B cell (primary cell): ENCODE measurements around the gene RBBP8NL. TPM values are rescaled to one million over a fixed set of nuclear protein-coding genes. Genes with fewer than 3 reads are reported as not detected.

Experiments
- ATAC-seq: fragments of 200-7000 bp; cut with Tn5 transposase; one replicate; pipeline ENCODE4 v1.10.0; 2021; ENCODE audit warnings: low read depth, mild to moderate bottlenecking, moderate number of reproducible peaks, moderate library complexity
- CTCF ChIA-PET: fragments of 350-600 bp; sonication (Branson Sonifier 250); formaldehyde crosslinking; loops from one replicate; lab custom pipeline; 2021; ENCODE audit warnings: antibody characterized with exemption, inconsistent platforms; lab: Charles Lee
- POLR2A ChIA-PET: fragments of 350-600 bp; sonication (Branson Sonifier 250); formaldehyde crosslinking; loops from one replicate; lab custom pipeline; 2021; ENCODE audit warnings: antibody characterized with exemption; lab: Charles Lee
- DNase-seq: peaks from one replicate; pipeline ENCODE4 v3.0.0; 2013
- H2AFZ ChIP-seq: 2 replicates; pipeline ENCODE4 v1.6.1; 2012; ENCODE audit warnings: mild to moderate bottlenecking, low read depth, low read length; ENCODE audit not compliant: insufficient read depth, poor library complexity, severe bottlenecking
- H3K27ac ChIP-seq, 2 donors: 1 replicate in 1 of 2; 2 replicates in 1 of 2; pipeline ENCODE4 v1.5.1; 2012 to 2013; ENCODE audit warnings: low read length in 2 of 2, mild to moderate bottlenecking in 2 of 2, moderate library complexity in 1 of 2
- H3K27me3 ChIP-seq, 4 experiments: fragments of 200-600 bp in 1 of 4; sonication (generic) in 1 of 4; replicated peaks in 1 of 4; 1 replicate in 2 of 4; 2 replicates in 2 of 4; pipeline versions ENCODE4 v1.6.1 to v1.7.0; 2013 to 2016; ENCODE audit warnings: low read length in 3 of 4, mild to moderate bottlenecking in 2 of 4, mixed read lengths in 1 of 4, moderate library complexity in 1 of 4; ENCODE audit not compliant: insufficient read depth in 4 of 4, control insufficient read depth in 3 of 4; ENCODE audit errors: control extremely low read depth in 1 of 4
- H3K36me3 ChIP-seq, 2 experiments: replicated peaks in 1 of 2; 1 replicate in 1 of 2; 2 replicates in 1 of 2; pipeline versions ENCODE4 v1.6.1 to v1.7.1; 2013; ENCODE audit warnings: low read length in 1 of 2; ENCODE audit not compliant: insufficient read depth in 2 of 2, control insufficient read depth in 1 of 2; ENCODE audit errors: control extremely low read depth in 1 of 2, extremely low read depth in 1 of 2
- H3K4me1 ChIP-seq, 2 donors: fragments of 200-600 bp in 1 of 2; sonication (generic) in 1 of 2; 1 replicate in 1 of 2; 2 replicates in 1 of 2; pipeline versions ENCODE4 v1.5.1 to v1.6.1; 2013 to 2017; ENCODE audit warnings: low read length in 2 of 2; ENCODE audit not compliant: control insufficient read depth in 2 of 2, insufficient read depth in 2 of 2
- H3K4me2 ChIP-seq: replicated peaks from 2 replicates; pipeline ENCODE3; 2012; ENCODE audit warnings: mild to moderate bottlenecking, low read depth, low read length; ENCODE audit not compliant: poor library complexity, severe bottlenecking
- H3K4me3 ChIP-seq, 5 experiments: fragments of 200-600 bp in 1 of 5; sonication (generic) in 1 of 5; 1 replicate in 3 of 5; 2 replicates in 2 of 5; pipeline versions ENCODE4 v1.5.1 to v1.7.0; 2011 to 2016; ENCODE audit warnings: low read length in 4 of 5, mild to moderate bottlenecking in 4 of 5, low read depth in 2 of 5, control low read depth in 1 of 5, moderate library complexity in 1 of 5; ENCODE audit not compliant: insufficient read depth in 1 of 5; ENCODE audit errors: control extremely low read depth in 1 of 5, extremely low read depth in 1 of 5
- H3K79me2 ChIP-seq: fragments of 200-600 bp; sonication (generic); one replicate; pipeline ENCODE4 v1.6.0; 2016; ENCODE audit warnings: low read length; ENCODE audit not compliant: control insufficient read depth, insufficient read depth
- H3K9ac ChIP-seq: fragments of 200-600 bp; sonication (generic); 2 replicates; pipeline ENCODE4 v1.6.1; 2017; ENCODE audit warnings: mild to moderate bottlenecking, low read length, moderate library complexity
- H3K9me3 ChIP-seq, 3 donors: one replicate each; pipeline versions ENCODE4 v1.6.1 to v1.7.1; 2013; ENCODE audit warnings: low read length in 2 of 3; ENCODE audit not compliant: control insufficient read depth in 2 of 3, insufficient read depth in 1 of 3; ENCODE audit errors: control extremely low read depth in 1 of 3
- H4K20me1 ChIP-seq: 2 replicates; pipeline ENCODE4 v1.6.0; 2012; ENCODE audit warnings: mild to moderate bottlenecking, low read length; ENCODE audit not compliant: insufficient read depth, control insufficient read depth, poor library complexity, severe bottlenecking
- H3K27ac Mint-ChIP-seq: one replicate; pipeline ENCODE4 v1.8.0; 2021; ENCODE audit warnings: mixed read lengths
- H3K27me3 Mint-ChIP-seq: one replicate; pipeline ENCODE4 v1.8.0; 2021; ENCODE audit warnings: mixed read lengths
- H3K4me1 Mint-ChIP-seq: one replicate; pipeline ENCODE4 v1.8.0; 2021; ENCODE audit warnings: mixed read lengths
- H3K4me3 Mint-ChIP-seq: one replicate; pipeline ENCODE4 v1.8.0; 2021; ENCODE audit warnings: mixed read lengths
- H3K9me3 Mint-ChIP-seq: one replicate; pipeline ENCODE4 v1.8.0; 2022; ENCODE audit warnings: mixed read lengths; ENCODE audit not compliant: insufficient read depth
- EZH2 ChIP-seq: IDR thresholded peaks from 2 replicates; pipeline ENCODE4 v1.6.1; 2012; ENCODE audit warnings: borderline replicate concordance, low read depth, mild to moderate bottlenecking, moderate library complexity, low read length; ENCODE audit not compliant: insufficient read depth, poor library complexity, severe bottlenecking
- WGBS: methylation state at CpG from one replicate; pipeline ENCODE4 v1.1.5; 2013; ENCODE audit warnings: missing lambda C conversion rate; ENCODE audit not compliant: insufficient coverage; 5-methylcytosine and 5-hydroxymethylcytosine counted together
- intact Hi-C: fragments of 100-400 bp; cut with micrococcal nuclease; formaldehyde crosslinking; loops from one replicate; pipeline ENCODE4 v1.10.0; 2022
- polyA plus RNA-seq: library from polyadenylated mRNA; depleted of rRNA; stranded (reverse); fragments of >200 nt; gene quantifications from 2 replicates; pipeline ENCODE4 v1.2.3, GENCODE V29; 2012
- total RNA-seq, 2 donors: library from RNA; stranded (reverse); fragments of 120-200 nt in 1 of 2; gene quantifications; 1 replicate in 1 of 2; 2 replicates in 1 of 2; pipeline versions ENCODE4 v1.2.3 to v1.2.4, GENCODE V29; 2013 to 2022
- TF ChIP-seq, protein P1 (sequence below): fragments of 200-600 bp; IDR thresholded peaks from one replicate; pipeline ENCODE4 v1.8.0; 2022; ENCODE audit warnings: antibody characterized with exemption, mild to moderate bottlenecking

The RBBP8NL gene
- total and polyA plus RNA-seq, 2 donors (not counting 1 experiment from before 2014, with no cell fraction given): not detected

- Histone ChIP-seq H3K27ac (no peak overlapping the region), H3K79me2 (no peaks in the 10 kb centered on the region), H3K4me2 (no peak overlapping the region), H3K27me3 (no peaks in the 10 kb centered on the region), H3K9me3 (peaks cover 0 to 15% (median 0%) of the 10 kb centered on the region in 3 donors), H3K4me3 (no peak overlapping the region), H3K9ac (no peak overlapping the region), H3K4me1 (no peaks in the 10 kb centered on the region), H2AFZ (no peak overlapping the region), H4K20me1 (no peaks in the 10 kb centered on the region), H3K36me3 (no peaks in the 10 kb centered on the region)
- TF ChIP-seq, protein P1, sequence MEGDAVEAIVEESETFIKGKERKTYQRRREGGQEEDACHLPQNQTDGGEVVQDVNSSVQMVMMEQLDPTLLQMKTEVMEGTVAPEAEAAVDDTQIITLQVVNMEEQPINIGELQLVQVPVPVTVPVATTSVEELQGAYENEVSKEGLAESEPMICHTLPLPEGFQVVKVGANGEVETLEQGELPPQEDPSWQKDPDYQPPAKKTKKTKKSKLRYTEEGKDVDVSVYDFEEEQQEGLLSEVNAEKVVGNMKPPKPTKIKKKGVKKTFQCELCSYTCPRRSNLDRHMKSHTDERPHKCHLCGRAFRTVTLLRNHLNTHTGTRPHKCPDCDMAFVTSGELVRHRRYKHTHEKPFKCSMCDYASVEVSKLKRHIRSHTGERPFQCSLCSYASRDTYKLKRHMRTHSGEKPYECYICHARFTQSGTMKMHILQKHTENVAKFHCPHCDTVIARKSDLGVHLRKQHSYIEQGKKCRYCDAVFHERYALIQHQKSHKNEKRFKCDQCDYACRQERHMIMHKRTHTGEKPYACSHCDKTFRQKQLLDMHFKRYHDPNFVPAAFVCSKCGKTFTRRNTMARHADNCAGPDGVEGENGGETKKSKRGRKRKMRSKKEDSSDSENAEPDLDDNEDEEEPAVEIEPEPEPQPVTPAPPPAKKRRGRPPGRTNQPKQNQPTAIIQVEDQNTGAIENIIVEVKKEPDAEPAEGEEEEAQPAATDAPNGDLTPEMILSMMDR: no peak
- TF ChIP-seq EZH2: no peak
- POLR2A ChIA-PET: no interaction called here
- CTCF ChIA-PET: no interaction called here
- H3K27ac Mint-ChIP-seq: no peak overlapping the region
- ATAC-seq (no peak), DNase-seq (no peak)
- no peaks in the 10 kb centered on the region for H3K9me3 Mint-ChIP-seq
- no peak overlapping the region for H3K4me3 Mint-ChIP-seq
- no peaks in the 10 kb centered on the region for H3K27me3 Mint-ChIP-seq
- WGBS: 80% methylated on average over 18 of the region's 20 CpGs
- intact Hi-C loops: no loop called here
- no peaks in the 10 kb centered on the region for H3K4me1 Mint-ChIP-seq
Observed at GRCh38 chr20:62422636-62423325, 4.6 kb downstream of the RBBP8NL start.

- intact Hi-C loops: no loop called here
- H3K27ac Mint-ChIP-seq: no peak overlapping the region
- DNase-seq (no peak), ATAC-seq (no peak)
- no peak overlapping the region for H3K4me2 ChIP-seq
- no peak overlapping the region for H3K4me3 ChIP-seq
- H3K4me1 ChIP-seq: no peaks in the 10 kb centered on the region
- H3K4me1 Mint-ChIP-seq: no peaks in the 10 kb centered on the region
- H2AFZ ChIP-seq: no peak overlapping the region
- peaks cover 0 to 15% (median 0%) of the 10 kb centered on the region in 3 donors for H3K9me3 ChIP-seq
- no peak overlapping the region for H3K9ac ChIP-seq
- peaks cover 0 to 2% (median 0%) of the 10 kb centered on the region in 4 experiments for H3K27me3 ChIP-seq
- TF ChIP-seq, protein P1: no peak
- TF ChIP-seq EZH2: no peak
- POLR2A ChIA-PET: no interaction called here
- no peaks in the 10 kb centered on the region for H3K79me2 ChIP-seq
- no peaks in the 10 kb centered on the region for H3K27me3 Mint-ChIP-seq
- H3K36me3 ChIP-seq: no peaks in the 10 kb centered on the region
- no peaks in the 10 kb centered on the region for H3K9me3 Mint-ChIP-seq
- H3K27ac ChIP-seq: no peak overlapping the region
- H4K20me1 ChIP-seq: no peaks in the 10 kb centered on the region
- H3K4me3 Mint-ChIP-seq: no peak overlapping the region
- CTCF ChIA-PET: no interaction called here
- 82% methylated on average over 6 of the region's 6 CpGs for WGBS
Observed at GRCh38 chr20:62421716-62421990, 5.7 kb downstream of the RBBP8NL start.
